Measurements from ENCODE around the gene POU6F1.

The POU6F1 gene

DNA sequence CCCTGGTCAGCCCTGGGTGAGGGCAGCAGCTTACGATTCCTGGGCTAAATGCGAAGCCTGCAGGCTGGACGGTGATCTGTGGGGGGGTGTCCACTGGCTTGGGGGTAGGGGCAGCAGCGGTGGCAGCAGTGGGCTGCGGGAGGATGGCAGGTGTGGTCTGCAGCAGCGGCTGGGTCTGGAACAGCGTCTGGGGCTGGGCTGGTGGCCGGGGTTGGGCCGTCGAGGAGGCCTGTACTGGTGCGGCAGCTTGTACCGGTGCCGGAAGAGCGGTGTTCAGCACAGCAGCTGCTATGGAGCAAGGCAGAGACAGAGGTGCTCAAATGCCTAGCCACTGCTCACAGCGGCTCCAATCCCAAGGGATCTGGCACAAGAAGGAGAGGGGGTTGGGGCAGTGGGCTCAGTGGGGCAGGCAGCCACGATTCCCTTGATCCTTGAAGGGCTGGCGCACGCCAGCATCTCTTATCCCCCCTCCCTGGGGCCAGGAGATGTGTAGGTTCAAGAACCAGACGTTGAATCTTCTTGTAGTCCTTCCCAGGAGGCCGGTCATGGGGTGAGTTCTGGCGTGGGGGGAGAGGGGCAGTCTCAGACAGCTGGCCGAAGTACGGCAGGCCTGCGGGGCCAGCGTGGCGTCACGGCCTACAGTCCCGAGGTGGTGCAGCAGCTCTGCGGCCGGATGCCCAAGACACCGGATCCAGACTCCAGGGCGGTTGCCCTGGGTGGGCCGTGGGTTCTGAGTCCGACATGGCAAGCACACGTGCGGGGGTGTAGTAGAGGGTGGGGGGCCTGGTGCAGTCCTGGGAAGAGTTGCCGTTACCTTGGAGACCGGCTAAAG, 19.9 kb downstream of the POU6F1 start:
- DNase-seq (ENCODE audit: low read depth in 2 of 2), result no peak

DNA sequence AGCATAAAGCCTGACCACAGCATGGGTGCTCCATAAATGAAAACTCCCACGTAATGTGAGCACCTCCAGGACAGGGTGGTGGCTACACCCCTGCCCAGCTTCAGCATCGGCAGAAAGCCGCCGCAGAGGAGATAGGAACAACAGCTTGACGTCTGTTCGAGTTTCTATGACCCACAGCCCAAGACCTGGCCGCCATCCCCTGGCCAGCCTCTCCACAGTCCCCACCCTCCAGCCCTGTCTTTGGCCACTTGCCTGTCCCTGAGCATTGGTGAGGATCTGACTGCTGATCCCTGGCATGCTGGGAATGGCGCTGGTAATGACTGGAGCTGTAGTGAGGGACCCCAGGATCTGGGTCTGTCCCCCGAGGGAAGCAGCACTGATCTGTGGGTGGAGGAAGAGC, 21.3 kb downstream of the POU6F1 start:
- no peak for DNase-seq (ENCODE audit: low read depth in 2 of 2)

GRCh38 chr12:51195841-51196240, 22.0 kb downstream of the POU6F1 start:
- DNase-seq (ENCODE audit: low read depth in 2 of 2), result no peak

- DNase-seq (ENCODE audit: low read depth in 2 of 2), result no peak
Observed at GRCh38 chr12:51192284-51192671, 25.6 kb downstream of the POU6F1 start.

GRCh38 chr12:51191516-51192283, 26.2 kb downstream of the POU6F1 start:
- DNase-seq (ENCODE audit: low read depth in 2 of 2), result no peak

GRCh38 chr12:51190820-51191219, 27.0 kb downstream of the POU6F1 start:
- DNase-seq (ENCODE audit: low read depth in 2 of 2), result no peak

DNA sequence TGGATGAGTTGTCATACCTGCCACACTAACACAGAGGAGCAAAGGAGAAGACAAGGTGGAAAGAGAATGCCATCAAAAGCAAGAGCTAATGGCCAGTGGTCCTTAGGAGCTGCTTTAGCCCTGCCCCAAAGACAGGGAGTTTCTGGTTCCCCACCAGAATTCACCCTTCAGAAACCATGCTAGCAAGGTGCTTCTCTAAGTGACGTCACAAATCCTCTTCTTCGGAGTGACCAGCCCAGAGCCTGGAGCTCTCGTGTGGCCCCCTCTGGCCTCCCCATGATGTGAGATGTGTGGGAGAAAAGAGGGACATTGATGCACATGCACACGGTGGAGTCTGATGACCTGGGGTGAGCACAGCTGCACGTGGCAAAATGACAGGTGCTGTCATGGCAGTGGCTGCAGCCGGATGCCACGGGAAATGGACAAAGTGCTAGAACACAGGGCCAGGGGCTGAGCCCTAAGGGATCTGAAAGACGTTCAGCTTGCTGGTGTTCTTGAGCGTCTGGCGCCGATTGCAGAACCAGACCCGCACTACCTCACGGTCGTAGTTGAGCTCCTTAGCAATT, 28.0 kb downstream of the POU6F1 start:
- DNase-seq (ENCODE audit: low read depth in 2 of 2), result no peak

GRCh38 chr12:51188359-51189051, 29.4 kb downstream of the POU6F1 start:
- no peak for DNase-seq (ENCODE audit: low read depth in 2 of 2)

DNA sequence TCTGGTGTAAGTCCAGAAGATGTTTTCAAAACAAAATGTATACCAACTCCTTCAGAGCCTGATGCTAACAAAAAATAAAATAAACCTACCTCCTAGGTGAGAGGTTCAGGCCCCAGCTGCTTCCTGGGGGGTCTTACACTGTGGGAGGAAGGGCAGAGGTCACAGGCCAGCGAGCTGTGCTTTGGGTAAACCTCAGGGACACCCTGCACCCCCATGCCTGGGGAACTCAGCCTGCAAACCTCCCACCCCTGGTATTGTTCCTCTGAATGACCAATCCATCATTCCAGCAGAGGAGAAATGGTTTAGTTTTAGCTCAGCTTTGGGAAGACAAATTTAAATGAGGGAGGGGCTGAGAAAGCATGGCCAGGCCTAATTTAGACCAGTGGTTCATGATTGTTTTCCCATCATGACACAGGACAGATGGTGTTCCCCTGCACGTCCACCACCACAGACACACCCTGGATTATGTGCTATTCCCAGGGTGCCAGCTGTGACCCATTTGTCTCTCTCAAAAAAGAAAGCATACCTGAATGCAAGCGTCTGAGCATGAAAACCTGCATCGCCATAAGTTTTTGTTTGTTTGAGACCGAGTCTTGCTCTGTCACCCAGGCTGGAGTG, 30.4 kb downstream of the POU6F1 start:
- DNase-seq (ENCODE audit: low read depth in 2 of 2), result no peak

DNA sequence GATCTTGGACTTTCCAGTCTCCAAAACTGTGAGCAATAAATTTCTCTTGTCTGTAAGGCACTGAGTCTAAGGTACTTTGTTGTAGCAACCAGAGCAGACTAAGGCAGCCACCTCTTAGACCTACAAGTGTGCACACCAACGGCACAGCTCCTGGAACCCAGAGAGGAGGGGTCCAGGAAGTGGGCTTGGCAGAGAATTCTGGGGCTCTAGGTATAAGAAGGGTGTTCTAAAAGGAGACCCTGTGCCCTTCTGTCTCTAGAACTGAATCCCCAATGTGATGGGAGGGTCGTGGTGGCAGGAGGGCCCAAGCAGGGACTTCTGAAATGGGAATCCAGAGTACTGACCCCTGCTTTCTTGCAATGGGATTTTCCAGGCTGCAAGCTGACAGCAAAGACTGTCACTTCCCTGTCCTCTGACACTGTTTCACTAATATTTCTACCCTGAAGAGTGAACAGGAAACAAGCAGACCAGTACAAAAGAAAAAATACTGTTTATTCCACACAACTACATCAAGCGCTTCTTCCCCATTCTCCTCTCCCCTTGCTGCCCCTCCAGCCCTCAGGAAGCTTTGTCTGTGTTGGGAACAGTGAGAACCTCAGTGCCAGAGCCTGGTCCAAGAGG, 31.3 kb downstream of the POU6F1 start:
- DNase-seq (ENCODE audit: low read depth in 2 of 2), result no peak

DNA sequence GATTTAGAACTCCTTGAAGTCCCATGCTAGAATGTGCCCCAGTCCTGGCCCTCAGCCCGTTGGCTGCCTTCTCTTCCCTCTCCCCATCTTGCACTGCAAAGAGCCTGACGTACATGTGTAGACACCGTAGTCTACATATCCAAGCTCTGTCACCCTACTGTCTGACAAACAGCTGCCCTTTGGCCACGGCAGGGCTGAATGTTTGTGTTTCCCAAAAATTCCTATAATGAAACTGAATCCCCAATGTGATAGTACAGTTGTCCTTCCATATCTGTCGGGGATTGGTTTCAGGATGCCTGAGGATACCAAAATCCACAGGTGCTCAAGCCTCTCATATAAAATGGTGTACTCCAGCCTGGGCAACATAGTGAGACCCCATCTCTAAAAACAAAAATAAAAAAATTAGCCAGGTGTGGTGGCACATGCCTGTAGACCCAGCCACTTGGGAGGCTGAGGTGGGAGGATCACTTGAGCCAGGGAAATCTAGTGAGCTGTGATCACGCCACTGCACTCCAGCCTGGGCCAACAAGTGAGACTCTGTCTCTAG, 32.6 kb downstream of the POU6F1 start:
- DNase-seq (ENCODE audit: low read depth in 2 of 2), result no peak

- DNase-seq (ENCODE audit: low read depth in 2 of 2), result no peak
Observed at GRCh38 chr12:51183816-51184215, 34.0 kb downstream of the POU6F1 start.

DNA sequence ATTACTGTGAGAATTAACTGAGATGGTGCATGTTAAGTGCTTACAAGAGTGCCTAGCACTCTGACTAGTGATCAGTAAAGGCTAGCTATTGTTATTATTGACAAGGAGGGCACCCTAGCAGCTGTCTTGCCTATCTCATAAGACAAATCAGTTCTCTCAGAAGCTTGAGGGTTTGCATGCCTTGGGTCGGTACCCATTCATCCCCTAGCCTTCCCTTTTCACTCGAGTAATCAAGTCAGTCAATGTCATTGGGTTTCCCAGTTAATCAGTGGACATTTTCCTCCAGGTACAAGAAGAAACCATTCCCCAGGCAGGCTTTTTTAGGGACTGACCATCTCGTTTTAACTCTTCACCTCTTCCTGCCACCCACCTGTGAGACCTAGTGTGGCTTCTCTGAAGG, 34.5 kb downstream of the POU6F1 start:
- DNase-seq (ENCODE audit: low read depth in 2 of 2), result no peak

DNA sequence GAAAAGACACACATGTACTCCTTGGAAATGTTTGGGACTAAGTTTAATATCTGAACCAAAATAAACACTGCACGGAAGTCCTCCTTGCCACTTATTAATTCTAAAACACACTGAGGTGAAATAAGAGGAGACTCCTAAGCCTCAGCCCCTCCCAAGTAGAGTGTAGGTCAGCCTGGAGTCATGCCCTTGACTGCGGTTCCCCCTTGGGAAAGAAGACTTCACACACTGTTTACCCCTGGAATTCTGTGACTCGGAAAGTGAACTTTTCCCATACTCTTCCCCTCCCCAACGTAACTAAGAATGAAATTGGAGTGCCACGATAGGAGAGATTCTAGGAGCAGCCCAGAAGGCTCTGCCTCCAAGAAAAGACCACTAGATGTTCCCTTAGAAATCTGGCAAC, 36.3 kb downstream of the POU6F1 start:
- DNase-seq (ENCODE audit: low read depth in 2 of 2), result no peak

- no peak for DNase-seq (ENCODE audit: low read depth in 2 of 2)
Observed at GRCh38 chr12:51177897-51178296, 40.0 kb downstream of the POU6F1 start.

- DNase-seq (ENCODE audit: low read depth in 2 of 2), result no peak
Observed at GRCh38 chr12:51174501-51174900, 43.4 kb downstream of the POU6F1 start.

DNA sequence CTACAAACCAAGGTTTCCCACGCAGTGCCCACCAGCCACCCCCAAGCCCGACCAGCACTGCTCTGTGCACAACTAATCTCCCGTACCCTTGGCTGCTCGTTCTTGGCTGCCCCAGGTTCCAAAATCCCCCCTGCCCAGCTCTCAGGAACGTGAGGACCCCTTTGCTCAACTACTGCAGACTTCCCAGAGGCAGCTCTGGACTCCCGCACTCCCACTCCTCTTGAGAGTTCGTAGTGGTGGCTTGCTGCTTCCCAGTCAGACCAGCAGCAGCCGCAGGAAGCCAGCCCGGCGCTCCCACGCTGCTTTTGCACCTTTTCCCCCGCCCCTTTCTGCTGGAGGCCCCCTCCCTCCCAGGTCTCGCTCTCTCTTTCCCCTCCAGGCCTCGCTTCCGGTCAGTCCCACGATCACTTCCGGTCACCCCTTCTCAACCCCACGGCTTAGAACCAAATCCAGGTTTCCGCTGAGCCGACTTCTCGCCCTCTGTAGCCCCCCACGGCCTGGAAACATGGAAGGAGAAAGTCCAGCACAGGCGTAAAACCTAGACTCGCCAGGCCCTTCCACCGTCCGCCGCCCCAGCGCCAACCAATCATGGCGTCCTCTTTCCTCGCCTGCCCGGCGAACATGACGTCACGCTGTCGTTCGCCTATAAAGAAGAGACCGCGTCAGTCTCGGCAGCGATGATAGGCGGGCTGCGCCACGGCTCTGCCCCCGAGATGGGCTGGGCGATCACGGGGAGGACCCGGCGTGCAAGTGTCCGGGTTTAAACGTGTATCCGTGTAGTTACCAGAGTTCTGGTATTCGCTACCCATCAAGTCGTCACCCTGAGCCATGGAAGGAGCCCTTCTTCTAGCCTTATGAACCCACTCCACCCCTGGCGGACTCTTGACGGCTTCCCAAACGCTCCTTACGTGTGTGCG, 45.1 kb downstream of the POU6F1 start, which contains the start of gene TFCP2:
Gene TFCP2 (minus strand): TSS at position 621 of the 917 bp plus-strand sequence. CDS start 713 bp downstream, outside the sequence.
- peak; percentile 90 to 92 for DNase-seq (ENCODE audit: low read depth in 2 of 2)

DNA sequence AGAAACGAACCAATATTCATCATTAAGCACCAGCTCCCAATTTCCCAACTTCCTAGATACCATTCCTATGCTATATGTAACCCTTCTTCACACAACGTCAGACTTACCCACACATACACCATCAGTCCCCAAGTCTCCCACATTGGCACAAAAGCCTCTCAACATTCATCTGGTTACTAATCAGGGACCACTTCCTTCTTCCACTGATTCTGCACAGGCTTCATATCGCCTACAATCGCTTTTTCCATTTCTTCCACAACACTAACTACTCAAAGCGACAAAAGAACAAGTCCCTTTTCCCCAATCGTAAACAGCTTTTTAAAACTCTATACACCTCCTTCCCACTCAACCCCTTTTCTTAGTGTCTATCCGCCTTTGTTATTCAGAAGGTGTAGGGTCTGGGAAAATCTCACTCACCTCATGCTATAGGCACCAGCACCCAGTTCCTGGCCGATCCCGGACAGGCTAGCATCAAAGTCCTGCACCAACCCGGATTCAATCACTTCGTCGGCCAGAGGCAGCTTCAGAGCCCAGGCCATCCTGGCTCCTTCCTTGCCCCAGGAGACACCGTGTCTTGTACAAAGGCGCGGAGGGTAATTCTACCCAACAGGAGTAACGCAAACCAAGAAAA, 45.9 kb downstream of the POU6F1 start:
- DNase-seq (ENCODE audit: low read depth in 2 of 2), result no peak

DNA sequence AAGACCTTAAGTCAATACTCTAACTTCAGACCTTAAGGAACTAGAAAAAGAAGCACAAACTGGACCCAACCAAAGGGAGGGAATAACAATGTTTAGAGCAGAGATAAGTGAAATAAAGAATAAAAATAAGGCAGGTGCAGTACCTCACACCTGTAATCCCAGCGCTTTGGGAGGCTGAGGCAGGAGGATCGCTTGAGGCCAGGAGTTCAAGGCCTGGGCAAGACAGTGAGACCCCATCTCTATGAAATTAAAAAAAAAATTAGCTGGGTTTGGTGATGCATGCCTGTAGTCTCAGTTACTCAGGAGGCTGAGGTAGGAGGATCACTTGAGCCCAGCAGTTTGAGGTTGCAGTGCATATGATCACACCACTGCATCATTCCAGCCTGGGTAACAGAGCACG, 54.1 kb downstream of the POU6F1 start:
- no peak for DNase-seq (ENCODE audit: low read depth in 2 of 2)
